ENCODE results near the gene RTF2.

Gene RTF2

GRCh38 chr20:56554869-56555268, 86.4 kb downstream of the RTF2 start:
- TF ChIP-seq SIN3A (IDR thresholded peaks at IDR 0.05; ENCODE audit: borderline replicate concordance, insufficient read depth, low read length): no peak
- TF ChIP-seq TAF1 (IDR thresholded peaks at IDR 0.05; ENCODE audit: borderline replicate concordance, insufficient read depth, low read length): no peak
- no peak for TF ChIP-seq REST (IDR thresholded peaks at IDR 0.05; ENCODE audit: insufficient read depth in 1 of 2, low read depth in 2 of 2, low read length in 2 of 2)
- TF ChIP-seq FOXP2 (optimal IDR thresholded peaks at IDR 0.05; ENCODE audit: borderline replicate concordance, extremely low read depth, extremely low read length, insufficient read depth): no peak
- TF ChIP-seq POLR2AphosphoS5 (IDR thresholded peaks at IDR 0.05; ENCODE audit: low read depth, low read length): no peak

GRCh38 chr20:56558968-56559367, 90.5 kb downstream of the RTF2 start:
- no peak for TF ChIP-seq POLR2AphosphoS5 (IDR thresholded peaks at IDR 0.05; ENCODE audit: low read depth, low read length)
- TF ChIP-seq TAF1 (IDR thresholded peaks at IDR 0.05; ENCODE audit: borderline replicate concordance, insufficient read depth, low read length): no peak
- no peak for TF ChIP-seq REST (IDR thresholded peaks at IDR 0.05; ENCODE audit: insufficient read depth in 1 of 2, low read depth in 2 of 2, low read length in 2 of 2)
- TF ChIP-seq SIN3A (IDR thresholded peaks at IDR 0.05; ENCODE audit: borderline replicate concordance, insufficient read depth, low read length): no peak

- no peak for TF ChIP-seq FOXP2 (optimal IDR thresholded peaks at IDR 0.05; ENCODE audit: borderline replicate concordance, extremely low read depth, extremely low read length, insufficient read depth)
- TF ChIP-seq POLR2AphosphoS5 (IDR thresholded peaks at IDR 0.05; ENCODE audit: low read depth, low read length): no peak
- no peak for TF ChIP-seq REST (IDR thresholded peaks at IDR 0.05; ENCODE audit: insufficient read depth in 1 of 2, low read depth in 2 of 2, low read length in 2 of 2)
- TF ChIP-seq SIN3A (IDR thresholded peaks at IDR 0.05; ENCODE audit: borderline replicate concordance, insufficient read depth, low read length): no peak
- TF ChIP-seq TAF1 (IDR thresholded peaks at IDR 0.05; ENCODE audit: borderline replicate concordance, insufficient read depth, low read length): no peak
Measured at GRCh38 chr20:56565511-56565910, 97.1 kb downstream of the RTF2 start.

- TF ChIP-seq POLR2AphosphoS5 (IDR thresholded peaks at IDR 0.05; ENCODE audit: low read depth, low read length): no peak
- TF ChIP-seq FOXP2 (optimal IDR thresholded peaks at IDR 0.05; ENCODE audit: borderline replicate concordance, extremely low read depth, extremely low read length, insufficient read depth): no peak
- no peak for TF ChIP-seq SIN3A (IDR thresholded peaks at IDR 0.05; ENCODE audit: borderline replicate concordance, insufficient read depth, low read length)
- no peak for TF ChIP-seq REST (IDR thresholded peaks at IDR 0.05; ENCODE audit: insufficient read depth in 1 of 2, low read depth in 2 of 2, low read length in 2 of 2)
- no peak for TF ChIP-seq TAF1 (IDR thresholded peaks at IDR 0.05; ENCODE audit: borderline replicate concordance, insufficient read depth, low read length)
Measured at GRCh38 chr20:56566621-56567020, 98.2 kb downstream of the RTF2 start.

All from PFSK-1 (cell line).